Measurements from ENCODE around the gene C17orf113. TPM values are rescaled to one million over a fixed set of nuclear protein-coding genes. Genes with fewer than 3 reads are reported as not detected.

C17orf113 gene
- total and polyA plus RNA-seq, 12 donors = 0.26 to 1.2 (median 0.88) TPM

GRCh38 chr17:41998497-41998896 lies 51.9 kb downstream of the C17orf113 start:
- 44 to 46% methylated on average over 2 of the region's 2 CpGs for WGBS, 2 donors
- Histone ChIP-seq H3K9me3 (no peaks in the 10 kb centered on the region), H3K27ac (no peak overlapping the region), H3K4me1 (peaks cover 0 to 35% (median 21%) of the 10 kb centered on the region in 9 donors), H3K27me3 (no peaks in the 10 kb centered on the region), H3K4me3 (no peak overlapping the region), H3K36me3 (peaks cover 0 to 100% (median 53%) of the 10 kb centered on the region in 9 donors)
- TF ChIP-seq, protein P1, sequence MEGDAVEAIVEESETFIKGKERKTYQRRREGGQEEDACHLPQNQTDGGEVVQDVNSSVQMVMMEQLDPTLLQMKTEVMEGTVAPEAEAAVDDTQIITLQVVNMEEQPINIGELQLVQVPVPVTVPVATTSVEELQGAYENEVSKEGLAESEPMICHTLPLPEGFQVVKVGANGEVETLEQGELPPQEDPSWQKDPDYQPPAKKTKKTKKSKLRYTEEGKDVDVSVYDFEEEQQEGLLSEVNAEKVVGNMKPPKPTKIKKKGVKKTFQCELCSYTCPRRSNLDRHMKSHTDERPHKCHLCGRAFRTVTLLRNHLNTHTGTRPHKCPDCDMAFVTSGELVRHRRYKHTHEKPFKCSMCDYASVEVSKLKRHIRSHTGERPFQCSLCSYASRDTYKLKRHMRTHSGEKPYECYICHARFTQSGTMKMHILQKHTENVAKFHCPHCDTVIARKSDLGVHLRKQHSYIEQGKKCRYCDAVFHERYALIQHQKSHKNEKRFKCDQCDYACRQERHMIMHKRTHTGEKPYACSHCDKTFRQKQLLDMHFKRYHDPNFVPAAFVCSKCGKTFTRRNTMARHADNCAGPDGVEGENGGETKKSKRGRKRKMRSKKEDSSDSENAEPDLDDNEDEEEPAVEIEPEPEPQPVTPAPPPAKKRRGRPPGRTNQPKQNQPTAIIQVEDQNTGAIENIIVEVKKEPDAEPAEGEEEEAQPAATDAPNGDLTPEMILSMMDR (IDR thresholded peaks at IDR 0.05) = no peak
- ATAC-seq = no peak
- intact Hi-C loops (cut with DNase I) = no loop called here
- DNase-seq = no peak

DNA sequence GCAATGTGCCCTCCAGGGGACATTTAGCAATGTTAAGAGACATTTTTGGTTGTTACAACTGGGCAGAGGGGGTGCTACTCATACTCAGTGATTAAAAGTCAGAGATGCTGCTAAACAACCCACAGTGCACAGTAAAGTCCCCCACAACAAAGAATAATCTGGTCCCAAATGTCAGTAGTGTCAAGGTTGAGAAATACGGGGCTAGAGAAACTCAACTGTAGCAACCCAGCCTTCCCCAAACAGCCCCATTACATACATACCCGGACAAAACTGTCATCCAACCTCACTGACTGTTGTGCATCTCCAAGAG lies 53.6 kb downstream of the C17orf113 start:
- no peaks in the 10 kb centered on the region for H3K9me3 ChIP-seq
- WGBS, 2 donors = 92 to 100% methylated on average over 2 of the region's 2 CpGs
- no peaks in the 10 kb centered on the region for H3K27me3 ChIP-seq
- no peak overlapping the region for H3K27ac ChIP-seq
- peaks cover 0 to 22% (median 18%) of the 10 kb centered on the region in 9 donors for H3K4me1 ChIP-seq
- H3K4me3 ChIP-seq = no peak overlapping the region
- peaks cover 0 to 100% (median 68%) of the 10 kb centered on the region in 9 donors for H3K36me3 ChIP-seq
- no peak for DNase-seq
- intact Hi-C loops (cut with DNase I) = no loop called here
- TF ChIP-seq, protein P1 (IDR thresholded peaks at IDR 0.05) = no peak
- no peak for ATAC-seq

- Histone ChIP-seq H3K27ac (no peak overlapping the region), H3K4me1 (no peaks in the 10 kb centered on the region), H3K9me3 (no peaks in the 10 kb centered on the region), H3K27me3 (no peaks in the 10 kb centered on the region), H3K4me3 (no peak overlapping the region), H3K36me3 (peaks cover 4 to 100% (median 79%) of the 10 kb centered on the region in 9 donors)
- intact Hi-C loops (cut with DNase I) = no loop called here
- DNase-seq (no peak), ATAC-seq (no peak)
- 68 to 76% methylated on average over 3 of the region's 3 CpGs for WGBS, 2 donors
- TF ChIP-seq, protein P1 (IDR thresholded peaks at IDR 0.05) = no peak
Observed at GRCh38 chr17:41992576-41992975, 57.8 kb downstream of the C17orf113 start.

DNA sequence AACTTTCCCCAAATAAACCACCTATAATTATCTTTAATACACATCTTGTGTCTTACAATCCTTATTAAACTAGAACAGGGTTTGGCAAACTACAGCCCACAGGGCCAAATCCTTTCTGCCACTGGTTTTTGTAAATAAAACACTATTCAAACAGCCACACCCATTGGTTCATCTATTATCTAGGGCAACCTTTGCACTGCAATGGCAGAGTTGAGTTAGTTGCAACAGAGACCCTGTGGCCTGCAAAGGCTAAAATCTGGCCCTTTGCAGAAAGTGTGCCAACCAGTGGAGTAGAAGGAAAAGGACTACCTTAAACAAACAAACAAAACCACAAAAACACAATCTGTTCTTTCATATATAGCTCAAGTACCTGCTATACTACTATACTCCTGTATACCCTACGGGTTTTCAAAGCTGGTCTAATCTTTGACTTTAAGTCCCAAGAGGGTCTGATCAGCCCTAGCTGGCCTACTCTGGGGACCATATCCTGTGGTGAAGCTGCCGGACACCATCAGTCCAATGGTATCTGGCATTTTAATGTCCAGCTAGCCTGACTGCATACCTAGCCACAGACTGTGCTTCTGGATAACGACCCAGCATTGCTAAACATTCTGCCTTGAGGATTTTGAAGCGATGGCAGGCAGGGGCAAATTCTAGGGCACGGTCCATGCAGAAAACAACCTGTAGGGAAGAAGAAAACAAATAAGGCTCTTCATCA lies 60.5 kb downstream of the C17orf113 start:
- Histone ChIP-seq H3K4me3 (no peak overlapping the region), H3K27me3 (no peaks in the 10 kb centered on the region), H3K36me3 (peaks cover 0 to 100% (median 76%) of the 10 kb centered on the region in 9 donors), H3K27ac (no peak overlapping the region), H3K9me3 (no peaks in the 10 kb centered on the region), H3K4me1 (no peaks in the 10 kb centered on the region)
- TF ChIP-seq, protein P1 (IDR thresholded peaks at IDR 0.05) = no peak
- DNase-seq = no peak
- ATAC-seq = no peak
- intact Hi-C loops (cut with DNase I) = no loop called here
- WGBS, 2 donors = 78 to 96% methylated on average over 5 of the region's 5 CpGs
